ENCODE measurements around the gene PPP1R16B.
A peak's percentile ranks its signal among the peaks of the same experiment; 100 is the strongest.

PPP1R16B gene

GRCh38 chr20:38880952-38881735 lies 75.6 kb downstream of the PPP1R16B start:
- no peak for DNase-seq

- no peak for DNase-seq
Measured at GRCh38 chr20:38881806-38882440, 76.4 kb downstream of the PPP1R16B start.

DNA sequence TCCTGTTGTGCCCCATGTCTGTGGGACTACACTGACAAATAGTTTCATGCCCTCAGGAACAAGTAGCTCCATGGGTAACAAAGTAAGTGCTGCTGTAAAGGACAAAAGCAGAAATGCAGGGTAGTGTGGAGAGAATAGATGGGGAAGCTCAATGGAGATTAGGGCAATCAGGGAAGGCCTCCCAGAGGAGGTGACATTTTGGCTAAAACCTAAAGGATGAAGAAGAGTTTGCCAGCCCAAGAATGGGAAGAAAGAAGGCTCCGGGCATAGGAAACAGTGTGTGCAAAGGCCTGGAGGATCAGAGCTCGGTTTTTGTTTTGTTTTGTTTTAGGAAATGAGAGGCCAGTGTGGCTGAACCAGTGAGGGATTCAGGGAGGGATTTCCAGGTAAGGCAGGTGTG lies 77.1 kb downstream of the PPP1R16B start:
- no peak for DNase-seq

DNA sequence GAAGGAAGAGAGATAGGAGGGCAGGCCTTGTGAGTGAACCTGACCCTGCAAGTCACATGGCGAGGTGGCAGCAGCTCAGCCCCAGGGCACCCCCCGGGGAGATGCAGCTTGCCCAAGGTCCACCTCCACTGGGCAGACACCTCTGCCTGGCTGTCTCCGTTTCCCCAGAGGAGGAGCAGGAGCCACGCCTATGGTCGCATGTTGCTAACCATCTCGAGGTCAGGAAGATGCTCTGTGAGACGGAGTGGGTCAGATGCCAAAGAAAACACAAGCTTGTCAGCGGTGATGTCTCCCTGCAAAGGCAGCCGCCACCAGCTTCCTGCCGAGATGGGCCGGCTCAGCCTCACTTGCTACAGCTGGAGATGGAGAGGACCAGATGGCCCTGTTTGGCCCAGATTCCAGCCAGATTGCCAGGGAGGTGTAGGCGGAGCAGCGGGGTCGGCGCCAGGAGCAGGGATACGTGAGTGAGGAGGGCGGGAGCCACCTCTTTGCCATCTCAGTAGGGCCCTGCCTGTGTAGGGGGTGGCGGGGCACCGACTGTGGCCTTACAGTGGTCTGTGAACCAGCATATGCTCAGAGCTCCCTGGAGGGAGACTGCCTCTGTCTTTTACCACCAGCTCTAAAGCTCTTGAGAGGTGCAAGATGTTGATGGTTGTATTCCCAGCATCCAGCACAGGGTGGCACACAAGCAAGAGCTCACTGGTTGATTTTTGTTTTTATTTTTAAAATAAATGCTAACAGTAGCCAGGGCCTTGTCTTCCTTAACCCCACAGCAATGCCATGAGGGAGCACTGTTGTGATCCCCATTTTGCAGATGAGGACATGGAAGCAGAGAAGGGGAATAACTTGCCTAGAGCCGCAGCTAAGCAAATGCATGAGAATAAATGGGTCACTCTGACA lies 77.8 kb downstream of the PPP1R16B start:
- no peak for DNase-seq

DNA sequence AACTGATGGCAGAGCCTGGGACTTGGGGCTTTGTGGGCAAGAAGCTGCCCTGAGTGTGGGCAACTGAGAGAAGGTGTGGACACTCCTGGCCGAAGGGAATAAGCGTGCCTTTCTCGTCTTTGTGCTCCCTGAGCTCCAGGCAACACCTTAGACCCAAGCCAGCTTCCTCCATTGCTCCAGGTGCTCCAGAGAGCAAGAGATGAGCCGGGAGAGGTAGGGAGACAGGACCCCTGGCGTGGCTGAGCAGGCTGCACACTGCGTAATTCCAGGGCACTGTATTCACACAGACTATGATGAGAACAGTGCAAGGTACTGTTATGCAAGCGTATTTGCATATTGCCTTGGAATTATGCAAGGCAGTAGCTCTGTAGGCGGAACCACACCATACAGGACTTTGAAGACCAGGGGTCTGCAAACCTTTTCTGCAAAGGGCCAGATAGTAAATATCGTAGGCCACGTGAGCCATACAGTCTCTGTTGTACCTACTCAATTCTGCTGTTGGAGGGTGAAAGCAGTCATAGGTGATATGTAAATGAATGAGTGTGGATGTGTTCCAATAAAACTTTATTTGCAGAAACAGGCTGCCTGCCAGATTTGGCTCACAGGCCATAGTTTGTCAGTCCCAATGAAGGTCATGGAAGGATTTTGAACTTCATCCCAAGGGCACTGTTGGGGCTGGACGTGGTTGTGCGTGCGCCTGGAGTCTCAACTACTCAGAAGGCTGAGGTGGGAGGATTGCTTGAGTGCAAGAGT lies 78.7 kb downstream of the PPP1R16B start:
- no peak for DNase-seq

- DNase-seq: no peak
Measured at GRCh38 chr20:38885357-38885756, 79.9 kb downstream of the PPP1R16B start.

DNA sequence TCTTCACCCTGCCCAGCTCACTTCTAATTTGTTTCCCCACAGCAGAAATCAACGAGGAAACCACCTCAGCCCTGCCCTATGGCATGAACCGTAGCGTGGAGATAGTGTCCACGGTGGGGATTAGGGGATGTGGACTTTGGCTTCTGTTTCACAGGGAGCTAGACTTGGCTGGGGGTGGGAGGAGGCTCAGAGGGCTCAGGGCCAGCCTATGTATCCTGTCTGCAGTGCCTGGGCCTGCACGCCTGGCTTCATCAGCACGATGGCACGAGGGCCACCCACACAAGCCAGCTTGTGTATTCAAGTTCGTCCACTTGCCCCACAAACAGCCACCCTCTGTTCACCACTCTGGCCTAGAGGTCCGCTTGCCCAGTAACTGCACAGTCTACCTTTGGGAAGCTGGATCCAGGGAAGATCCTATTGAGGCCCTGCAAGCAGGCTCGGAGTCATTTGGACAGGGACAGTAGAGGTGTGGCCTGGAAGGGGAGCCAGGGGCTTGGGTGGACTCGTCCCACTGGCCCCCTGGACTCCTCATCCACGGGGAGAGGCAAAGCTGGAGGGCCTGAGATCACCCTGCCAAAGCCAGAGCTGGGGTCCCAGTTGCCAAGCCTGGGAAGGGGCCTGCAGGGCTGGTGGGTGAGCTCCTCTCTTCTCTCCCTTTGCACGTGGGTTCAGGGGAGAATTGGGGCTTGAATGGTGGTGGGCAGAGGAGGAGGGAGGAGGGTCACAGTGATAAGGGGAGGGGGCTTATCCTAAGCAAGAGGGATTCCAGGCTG lies 82.7 kb downstream of the PPP1R16B start:
- DNase-seq: no peak

DNA sequence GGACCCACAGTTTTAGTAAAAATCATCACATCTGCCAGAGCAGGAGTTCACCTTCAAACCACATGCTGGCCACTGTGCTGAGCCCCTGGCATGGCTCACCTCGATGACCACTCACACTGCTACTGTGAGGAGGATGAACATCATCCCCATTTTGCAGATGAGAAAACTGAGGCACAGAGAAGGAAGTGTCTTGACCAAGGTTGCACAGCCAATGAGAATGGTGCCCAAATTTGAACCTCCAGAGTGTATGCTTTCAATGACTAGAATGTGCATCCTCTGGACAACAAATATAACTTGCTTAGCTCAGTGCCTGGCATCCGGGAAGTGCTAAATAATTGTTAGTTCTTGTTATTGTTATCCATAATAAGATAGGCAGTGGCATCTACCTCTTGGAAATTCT lies 83.6 kb downstream of the PPP1R16B start:
- DNase-seq: no peak

DNA sequence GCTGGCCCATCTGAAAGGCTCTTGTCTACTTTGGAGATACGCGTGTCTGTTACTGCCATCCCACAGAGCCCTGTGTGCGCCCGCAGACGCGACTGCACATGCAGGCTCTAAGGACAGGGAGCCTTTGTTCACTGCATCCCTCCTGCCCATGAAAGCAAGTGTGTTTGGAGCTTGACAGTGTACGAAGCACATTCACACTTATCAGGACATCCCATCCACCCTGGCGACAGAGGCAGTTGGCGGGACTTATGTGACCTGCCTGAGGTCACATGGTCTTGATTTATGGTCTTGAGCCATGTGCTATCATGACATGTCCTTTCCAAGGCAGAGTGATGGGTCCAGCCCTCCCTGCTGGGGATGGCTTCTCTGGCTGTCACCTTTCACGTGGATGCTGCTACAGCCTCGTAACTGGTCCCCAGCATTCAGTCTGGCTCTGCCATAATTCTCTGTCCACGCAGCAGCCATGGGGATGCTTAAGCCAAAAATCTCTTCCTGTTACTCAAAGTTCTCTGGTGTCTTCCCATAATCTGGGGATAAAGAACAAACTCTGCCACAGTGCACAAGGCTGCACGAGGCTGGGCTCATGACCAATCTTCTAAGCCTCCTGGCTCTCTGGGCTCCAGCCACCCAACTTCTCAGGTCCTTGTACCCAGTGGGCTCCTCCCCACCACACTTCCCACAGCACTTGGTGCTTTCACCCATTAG lies 84.4 kb downstream of the PPP1R16B start:
- no peak for DNase-seq

DNA sequence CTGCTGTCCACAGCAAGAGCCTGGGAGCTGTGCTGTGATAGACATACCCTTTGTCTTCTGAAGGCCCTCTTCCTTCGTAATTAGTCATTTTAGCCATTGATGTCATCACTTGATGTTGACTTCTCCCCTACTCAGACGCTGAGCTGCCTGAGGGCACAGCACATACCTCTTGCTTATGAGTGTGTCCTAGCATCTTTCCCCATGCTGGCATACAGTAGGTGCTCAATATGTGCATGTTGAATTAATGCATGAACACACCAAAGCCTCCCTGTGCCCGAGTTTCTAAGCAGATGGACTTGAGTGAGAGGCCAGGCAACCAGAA lies 85.0 kb downstream of the PPP1R16B start:
- DNase-seq: no peak

- no peak for DNase-seq
Measured at GRCh38 chr20:38892091-38892981, 86.8 kb downstream of the PPP1R16B start.

DNA sequence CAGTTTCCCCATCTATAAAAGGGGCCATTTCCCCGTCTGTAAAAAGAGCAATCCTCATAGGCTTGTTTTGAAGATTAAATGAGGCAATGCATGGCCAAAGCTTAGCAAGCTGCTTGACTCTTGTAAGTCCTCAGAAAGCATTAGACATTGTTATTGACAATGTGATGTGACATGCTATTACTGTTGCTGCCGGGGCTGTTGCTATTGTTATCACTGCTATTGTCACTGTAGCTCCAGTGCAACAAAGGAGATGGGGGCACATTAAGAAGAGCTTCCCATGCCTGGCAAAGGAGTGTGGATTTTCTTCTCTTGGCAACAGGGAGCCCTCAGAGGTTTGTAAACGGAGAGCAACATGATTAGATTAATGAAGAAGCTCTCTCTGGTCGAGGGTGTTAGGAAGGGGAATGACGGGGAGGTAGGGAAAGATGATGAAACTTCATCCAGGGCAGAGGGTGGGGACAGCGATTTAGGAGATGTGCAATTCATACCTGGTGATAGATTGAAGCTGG lies 87.6 kb downstream of the PPP1R16B start:
- DNase-seq: no peak

GRCh38 chr20:38893565-38894090 lies 88.1 kb downstream of the PPP1R16B start:
- peak; percentile 74 for DNase-seq

DNA sequence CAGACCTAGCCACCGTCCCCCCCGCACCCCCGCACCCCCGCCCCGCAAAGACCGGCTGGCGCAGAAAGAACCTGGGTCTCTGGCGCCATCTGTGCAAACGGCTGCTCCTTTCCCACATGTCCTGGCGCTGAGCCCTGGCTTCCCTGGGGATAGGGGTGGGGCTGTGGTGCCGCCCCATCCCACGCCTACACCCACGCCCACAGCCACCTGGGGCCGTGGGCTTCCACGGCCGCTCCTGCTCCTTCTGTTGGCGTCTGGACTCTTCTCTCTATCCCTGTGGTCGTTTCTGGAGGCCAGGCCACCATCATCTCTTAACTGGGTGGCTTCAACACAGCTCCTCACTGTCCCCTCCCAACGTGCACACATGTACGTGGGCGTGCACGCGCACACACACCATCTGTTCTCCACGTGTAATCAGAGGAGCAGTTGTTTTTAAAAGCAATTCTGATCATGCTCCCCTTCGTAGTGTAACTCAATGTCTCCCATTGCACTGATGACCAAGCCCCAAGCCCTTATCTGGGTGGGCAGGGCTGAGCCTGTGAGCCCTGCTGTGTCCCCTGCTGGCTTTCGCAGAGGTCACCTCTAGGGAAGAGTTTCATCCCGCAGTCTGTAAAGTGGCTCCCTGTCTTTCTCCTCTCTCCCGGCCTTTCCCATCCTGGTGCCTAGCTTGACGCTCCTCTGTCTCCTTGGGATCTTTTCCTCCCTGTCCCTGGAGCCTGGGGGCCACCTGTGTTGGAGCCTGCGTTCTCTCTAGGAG lies 88.8 kb downstream of the PPP1R16B start:
- no peak for DNase-seq

DNA sequence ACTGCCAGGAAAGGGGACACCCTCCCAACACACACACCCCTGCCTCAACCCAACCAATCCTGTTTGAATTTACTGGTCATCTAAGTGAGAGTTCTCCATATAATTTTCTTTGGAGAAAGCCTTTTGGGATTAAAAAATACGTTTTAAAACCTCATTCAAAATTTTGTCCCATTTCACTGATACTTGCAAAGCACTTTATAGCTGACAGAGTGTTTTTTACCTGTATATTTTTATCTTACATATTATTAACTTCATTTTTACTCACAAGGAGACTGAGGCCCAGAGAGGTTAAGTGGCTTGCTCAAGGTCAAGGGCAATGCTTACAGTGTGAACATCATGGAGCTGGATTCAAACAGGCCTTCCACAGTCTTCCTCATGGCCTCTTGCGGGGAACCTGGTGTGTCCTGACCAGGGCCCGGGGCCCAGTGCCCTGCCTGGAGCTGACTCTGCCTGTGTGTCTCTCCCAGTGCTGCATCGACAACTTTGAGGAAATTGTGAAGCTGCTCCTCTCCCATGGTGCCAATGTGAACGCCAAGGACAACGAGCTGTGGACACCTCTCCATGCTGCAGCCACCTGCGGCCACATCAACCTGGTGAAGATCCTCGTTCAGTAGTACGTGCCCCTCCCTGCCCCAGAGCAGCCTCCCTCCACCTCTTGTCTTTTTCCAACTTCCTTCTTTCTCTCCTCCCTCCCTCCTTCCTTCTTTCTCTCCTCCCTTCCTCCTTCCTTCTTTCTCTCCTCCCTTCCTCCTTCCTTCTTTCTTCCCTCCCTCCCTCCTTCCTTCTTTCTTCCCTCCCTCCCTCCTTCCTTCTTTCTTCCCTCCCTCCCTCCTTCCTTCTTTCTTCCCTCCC lies 89.8 kb downstream of the PPP1R16B start:
- DNase-seq: no peak

DNA sequence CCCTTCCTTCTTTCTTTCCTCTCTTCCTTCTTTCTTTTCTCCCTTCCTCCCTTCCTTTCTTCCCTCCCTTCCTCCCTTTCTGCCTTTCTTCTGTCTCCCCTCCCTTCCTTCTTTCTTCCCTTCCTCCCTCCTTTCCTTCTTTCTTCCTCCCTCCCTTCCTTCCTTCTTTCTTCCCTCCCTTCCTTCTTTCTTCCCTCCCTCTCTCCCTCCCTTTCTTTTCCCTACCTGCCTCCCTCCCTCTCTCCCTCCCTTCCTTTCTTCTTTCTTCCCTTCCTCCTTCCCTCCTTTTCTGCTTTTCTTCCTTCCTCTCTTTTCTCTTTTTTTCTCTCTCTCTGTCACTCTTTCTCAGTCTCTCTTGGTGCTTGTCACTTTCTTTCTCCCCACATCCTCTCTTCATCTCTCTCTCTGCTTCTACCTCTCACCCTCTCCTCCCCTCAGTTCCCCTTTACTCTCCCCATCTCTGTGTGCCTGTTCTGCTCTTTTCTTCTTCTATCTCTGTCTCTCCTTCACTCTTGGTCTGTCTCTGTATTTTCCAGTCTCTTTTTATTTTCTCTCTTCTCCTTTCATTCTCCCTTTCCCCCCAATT lies 90.6 kb downstream of the PPP1R16B start:
- DNase-seq: no peak

- no peak for DNase-seq
Measured at GRCh38 chr20:38897267-38897666, 91.8 kb downstream of the PPP1R16B start.

- no peak for DNase-seq
Measured at GRCh38 chr20:38900606-38901005, 95.1 kb downstream of the PPP1R16B start.

All from activated CD4-positive, alpha-beta T cell treated with anti-CD3 and anti-CD28 coated beads for 1 hour (primary cell).